ENCODE data around the gene ATG16L2. TPM values are rescaled to one million over a fixed set of nuclear protein-coding genes. Genes with fewer than 3 reads are reported as not detected.

ATG16L2 gene
- total and polyA plus RNA-seq, 4 donors, result 42.6 to 86.0 (median 61.4) TPM

- ATAC-seq (ENCODE audit: insufficient read depth, low FRiP score) (no peak), DNase-seq (no peak)
- Histone ChIP-seq H3K9me3 (ENCODE audit: control insufficient read depth in 4 of 4, insufficient read depth in 3 of 4, low read length in 3 of 4) (no peaks in the 10 kb centered on the region), H3K9ac (ENCODE audit: insufficient read depth in 1 of 2, low read length in 2 of 2) (no peak overlapping the region), H3K27me3 (ENCODE audit: control insufficient read depth in 3 of 3, insufficient read depth in 3 of 3, low read length in 2 of 3) (no peaks in the 10 kb centered on the region), H3K27ac (ENCODE audit: low read depth in 1 of 2, low read length in 1 of 2) (peak overlapping the region in 1 of 2 donors; percentile 5), H3K36me3 (ENCODE audit: control insufficient read depth in 4 of 4, insufficient read depth in 4 of 4, low read length in 4 of 4) (peaks cover 0 to 4% (median 0%) of the 10 kb centered on the region in 4 donors), H3K4me3 (no peak overlapping the region), H3K4me1 (ENCODE audit: control insufficient read depth in 5 of 5, insufficient read depth in 5 of 5, low read length in 5 of 5) (peaks cover 0 to 34% (median 20%) of the 10 kb centered on the region in 5 donors)
- WGBS, 2 donors, result 56 to 60% methylated on average over 14 of the region's 14 CpGs
- no peak for TF ChIP-seq CTCF (IDR thresholded peaks at IDR 0.05; ENCODE audit: control extremely low read depth, extremely low read depth)
These were observed 31.9 kb upstream of the ATG16L2 start for GRCh38 chr11:72782081-72782920.

GRCh38 chr11:72783144-72783905 is 30.9 kb upstream of the ATG16L2 start:
- ATAC-seq (ENCODE audit: insufficient read depth, low FRiP score) (no peak), DNase-seq (no peak)
- TF ChIP-seq CTCF (IDR thresholded peaks at IDR 0.05; ENCODE audit: control extremely low read depth, extremely low read depth), result no peak
- Histone ChIP-seq H3K9ac (ENCODE audit: insufficient read depth in 1 of 2, low read length in 2 of 2) (no peak overlapping the region), H3K27me3 (ENCODE audit: control insufficient read depth in 3 of 3, insufficient read depth in 3 of 3, low read length in 2 of 3) (no peaks in the 10 kb centered on the region), H3K4me1 (ENCODE audit: control insufficient read depth in 5 of 5, insufficient read depth in 5 of 5, low read length in 5 of 5) (peaks cover 0 to 26% (median 19%) of the 10 kb centered on the region in 5 donors), H3K27ac (ENCODE audit: low read depth in 1 of 2, low read length in 1 of 2) (no peak overlapping the region), H3K4me3 (no peak overlapping the region), H3K9me3 (ENCODE audit: control insufficient read depth in 4 of 4, insufficient read depth in 3 of 4, low read length in 3 of 4) (no peaks in the 10 kb centered on the region), H3K36me3 (ENCODE audit: control insufficient read depth in 4 of 4, insufficient read depth in 4 of 4, low read length in 4 of 4) (peaks cover 0 to 4% (median 0%) of the 10 kb centered on the region in 4 donors)
- 88 to 94% methylated on average over 2 of the region's 2 CpGs for WGBS, 2 donors

- Histone ChIP-seq H3K27ac (ENCODE audit: low read depth in 1 of 2, low read length in 1 of 2) (peak overlapping the region in 1 of 2 donors; percentile 4), H3K4me1 (ENCODE audit: control insufficient read depth in 5 of 5, insufficient read depth in 5 of 5, low read length in 5 of 5) (peaks cover 0 to 24% (median 23%) of the 10 kb centered on the region in 5 donors), H3K27me3 (ENCODE audit: control insufficient read depth in 3 of 3, insufficient read depth in 3 of 3, low read length in 2 of 3) (no peaks in the 10 kb centered on the region), H3K36me3 (ENCODE audit: control insufficient read depth in 4 of 4, insufficient read depth in 4 of 4, low read length in 4 of 4) (no peaks in the 10 kb centered on the region), H3K9me3 (ENCODE audit: control insufficient read depth in 4 of 4, insufficient read depth in 3 of 4, low read length in 3 of 4) (no peaks in the 10 kb centered on the region), H3K4me3 (no peak overlapping the region), H3K9ac (ENCODE audit: insufficient read depth in 1 of 2, low read length in 2 of 2) (no peak overlapping the region)
- TF ChIP-seq CTCF (IDR thresholded peaks at IDR 0.05; ENCODE audit: control extremely low read depth, extremely low read depth), result no peak
- DNase-seq (no peak), ATAC-seq (ENCODE audit: insufficient read depth, low FRiP score) (no peak)
- WGBS, 2 donors, result 91 to 92% methylated on average over 10 of the region's 10 CpGs
These were observed 29.5 kb upstream of the ATG16L2 start for GRCh38 chr11:72784662-72785061.

All from lung (tissue), 12 donors.